Lung microvascular endothelial cell (primary cell): ENCODE results near the gene MREG. TPM values are rescaled to one million over a fixed set of nuclear protein-coding genes. Genes with fewer than 3 reads are reported as not detected.
A peak's percentile ranks its signal among the peaks of the same experiment; 100 is the strongest.
"Not testable (repeated sequence)": the region's sequence is repeated elsewhere in the genome, so short reads cannot be mapped to it uniquely, and the experiment has no call there.

ENCODE experiments used
- DNase-seq, 2 donors: peaks; one replicate each; pipeline versions ENCODE4 v3.0.0 to v3.0.0-alpha.2; 2010; ENCODE audit warnings: low read depth in 2 of 2
- total RNA-seq: library from RNA; depleted of rRNA; stranded (reverse); fragments of >200 nt; gene quantifications from 2 replicates; pipeline ENCODE4 v1.2.1, GENCODE V29; 2014

The MREG gene
- total RNA-seq, 1 donor from 2014 or later = 0.40 TPM

DNA sequence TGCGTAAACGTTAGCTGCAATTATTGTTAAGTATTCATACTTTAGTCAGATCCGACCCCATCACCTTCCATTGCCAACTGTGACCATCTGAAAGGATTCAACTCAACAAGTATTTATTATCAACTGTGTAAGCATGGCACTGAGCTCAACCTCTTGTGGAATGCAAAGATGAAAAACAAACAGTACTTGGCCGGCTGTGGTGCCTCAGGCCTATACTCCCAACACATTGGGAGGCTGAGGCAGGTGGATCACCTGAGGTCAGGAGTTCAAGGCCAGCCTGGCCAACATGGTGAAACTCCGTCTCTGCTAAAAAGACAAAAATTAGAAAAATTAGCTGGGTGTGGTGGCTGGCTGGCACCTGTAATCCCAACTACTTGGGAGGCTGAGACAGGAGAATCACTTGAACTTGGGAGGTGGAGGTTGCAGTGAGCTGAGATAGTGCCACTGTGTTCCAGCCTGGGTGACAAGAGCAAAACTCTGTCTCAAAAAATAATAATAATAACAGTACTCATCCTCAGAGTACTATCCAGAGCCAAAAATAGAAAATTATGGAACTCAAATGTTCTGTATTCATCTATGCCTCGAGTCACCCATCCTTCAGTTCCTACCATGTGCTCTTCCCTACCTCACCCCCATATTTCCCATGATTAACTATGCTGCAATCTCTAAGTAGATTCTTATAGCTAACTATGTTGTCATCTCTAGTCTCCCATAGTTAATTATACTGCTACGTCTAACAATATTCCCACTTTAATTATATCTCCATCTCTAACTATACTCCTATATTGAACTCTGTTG is 8.6 kb upstream of the MREG start:
- no peak for DNase-seq

DNA sequence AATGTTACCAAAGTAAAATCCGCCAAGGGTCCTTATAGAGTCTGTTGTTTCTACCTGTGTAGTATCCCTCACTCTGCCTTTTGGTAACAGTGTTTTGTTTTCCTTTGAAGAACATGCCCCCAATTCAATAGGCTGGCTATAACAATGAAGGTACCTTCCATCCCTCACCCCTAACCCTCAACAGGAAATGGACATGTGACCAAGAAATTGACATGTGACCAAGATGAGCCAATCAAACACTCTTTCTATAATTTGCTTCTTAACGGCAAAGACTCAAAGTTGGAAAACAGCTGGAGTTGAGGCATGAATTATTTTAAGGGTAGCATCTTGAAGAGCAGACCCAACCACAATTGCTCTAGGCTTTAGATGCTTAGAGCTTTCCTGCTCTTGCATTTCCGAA is 5.4 kb upstream of the MREG start:
- DNase-seq = no peak

DNA sequence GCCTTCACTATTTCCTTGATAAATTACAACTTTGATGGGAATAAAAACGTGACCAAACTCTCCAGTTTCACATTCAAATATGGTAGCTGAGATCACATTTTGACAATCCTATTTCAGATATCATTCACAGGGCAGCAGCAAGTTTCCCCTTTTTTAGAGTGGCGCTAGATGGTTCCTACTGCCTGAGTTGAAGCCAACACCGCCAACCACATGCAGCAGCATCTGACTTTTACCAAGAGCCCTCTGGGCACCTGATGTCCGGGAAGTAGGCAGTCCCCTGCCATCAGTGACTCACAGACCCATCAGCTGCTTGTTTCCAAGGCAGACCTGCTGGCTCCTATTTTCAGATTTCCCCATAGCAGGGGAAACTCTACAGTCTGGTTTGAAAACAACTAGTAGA is 4.0 kb upstream of the MREG start:
- DNase-seq = no peak

DNA sequence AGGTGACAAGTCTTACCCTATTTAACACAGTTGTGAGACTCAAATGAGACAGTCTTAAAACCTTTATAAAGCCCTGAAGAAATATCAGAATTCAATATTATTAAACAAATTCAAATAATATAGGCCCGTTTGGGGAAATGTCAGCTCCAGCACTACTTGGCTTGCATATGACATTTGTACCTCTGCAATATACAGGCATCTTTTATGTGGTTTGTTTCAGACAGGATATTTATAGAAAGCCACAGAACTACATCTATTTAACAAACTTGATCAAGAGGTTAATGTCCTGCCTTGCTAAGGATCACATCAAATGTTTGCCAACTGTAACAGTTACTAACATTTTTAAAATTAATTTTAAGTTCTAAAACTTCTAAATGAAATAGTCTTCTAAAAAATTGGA is 3.2 kb upstream of the MREG start:
- DNase-seq = no peak

DNA sequence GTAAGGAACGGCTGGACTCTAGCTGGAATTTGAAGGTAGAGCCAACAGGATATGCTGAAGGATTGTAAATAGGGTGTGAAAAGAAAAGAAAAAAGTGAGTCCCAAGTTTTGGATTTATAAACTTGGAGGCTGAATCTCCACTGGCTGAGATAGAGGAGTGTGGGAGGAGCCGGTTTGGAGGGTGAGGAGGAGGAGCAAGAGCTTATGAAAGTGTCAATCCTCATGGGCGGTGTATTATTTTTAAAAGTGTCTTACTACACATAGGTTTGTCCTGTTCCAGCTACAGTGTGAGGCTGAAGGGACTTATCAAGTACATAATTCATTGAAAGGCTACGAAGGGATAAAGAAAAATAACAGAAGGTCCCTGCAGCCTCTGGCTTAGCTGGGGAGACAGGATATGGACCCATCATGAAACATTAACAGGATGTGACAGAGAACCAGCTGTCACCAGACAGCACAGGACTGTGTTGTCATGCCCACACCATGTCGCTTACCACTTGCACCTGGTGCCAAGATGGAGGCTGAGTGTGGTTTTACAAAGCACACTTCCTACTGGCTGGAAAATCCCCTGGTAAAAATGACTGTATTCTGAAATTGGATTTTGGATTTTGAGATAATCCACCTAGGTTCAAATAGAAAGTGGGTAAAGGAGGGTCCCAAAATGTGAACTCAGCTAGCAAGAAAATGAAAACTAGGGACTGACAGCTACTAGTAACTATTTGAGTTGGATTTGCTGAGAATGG is 2.5 kb upstream of the MREG start:
- DNase-seq = peak in 1 of 2 donors; percentile 33

DNA sequence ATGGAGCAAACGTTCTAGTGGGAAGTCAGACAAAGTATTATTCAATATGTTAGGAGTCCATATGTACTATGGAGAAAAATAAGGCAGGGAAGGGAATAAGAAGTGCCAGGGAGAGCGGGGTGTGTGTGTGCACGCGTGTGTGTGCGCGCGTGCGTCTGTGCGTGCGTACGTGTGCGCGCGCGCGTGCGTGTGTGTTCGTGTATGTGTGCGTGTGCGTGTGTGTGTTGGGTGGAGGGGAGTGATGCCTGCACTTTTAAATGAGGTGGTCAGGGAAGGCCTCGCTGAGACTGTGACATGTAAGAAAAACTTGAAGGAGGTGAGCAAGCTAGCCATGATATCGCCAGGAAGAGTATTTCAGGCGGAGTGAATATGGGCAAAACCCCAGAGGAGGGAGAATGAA is 1.6 kb upstream of the MREG start:
- DNase-seq = no peak

DNA sequence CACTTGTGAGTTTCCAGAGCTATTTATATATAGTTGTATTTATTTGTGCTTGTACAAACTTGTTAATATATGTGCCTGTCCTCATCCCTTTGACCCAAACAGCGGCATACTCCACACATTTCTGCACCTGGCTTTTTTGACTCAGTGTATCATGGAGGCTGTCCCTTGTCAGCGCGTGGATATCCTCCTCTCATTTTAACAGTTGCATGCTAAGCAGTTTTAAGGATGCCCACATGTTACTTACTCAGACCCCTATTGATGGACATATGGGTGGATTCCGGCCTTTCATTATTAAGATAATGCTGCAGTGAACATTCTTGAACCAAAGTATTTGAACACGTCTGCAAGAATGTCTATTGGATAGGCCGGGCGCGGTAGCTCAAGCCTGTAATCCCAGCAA is 655 bp upstream of the MREG start:
- no peak for DNase-seq

DNA sequence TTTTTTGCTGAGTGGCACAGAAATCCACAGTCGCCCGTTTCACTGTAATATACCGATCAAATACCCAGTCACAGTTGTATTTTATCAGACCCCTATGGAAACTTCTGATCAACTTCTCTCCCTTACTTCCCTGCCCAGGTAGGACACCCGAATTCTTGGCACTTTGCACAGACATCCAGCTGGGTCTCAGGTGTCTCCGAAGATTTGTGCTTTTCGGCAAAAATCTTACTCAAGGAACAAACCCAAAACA is 596 bp downstream of the MREG start:
- no peak for DNase-seq

DNA sequence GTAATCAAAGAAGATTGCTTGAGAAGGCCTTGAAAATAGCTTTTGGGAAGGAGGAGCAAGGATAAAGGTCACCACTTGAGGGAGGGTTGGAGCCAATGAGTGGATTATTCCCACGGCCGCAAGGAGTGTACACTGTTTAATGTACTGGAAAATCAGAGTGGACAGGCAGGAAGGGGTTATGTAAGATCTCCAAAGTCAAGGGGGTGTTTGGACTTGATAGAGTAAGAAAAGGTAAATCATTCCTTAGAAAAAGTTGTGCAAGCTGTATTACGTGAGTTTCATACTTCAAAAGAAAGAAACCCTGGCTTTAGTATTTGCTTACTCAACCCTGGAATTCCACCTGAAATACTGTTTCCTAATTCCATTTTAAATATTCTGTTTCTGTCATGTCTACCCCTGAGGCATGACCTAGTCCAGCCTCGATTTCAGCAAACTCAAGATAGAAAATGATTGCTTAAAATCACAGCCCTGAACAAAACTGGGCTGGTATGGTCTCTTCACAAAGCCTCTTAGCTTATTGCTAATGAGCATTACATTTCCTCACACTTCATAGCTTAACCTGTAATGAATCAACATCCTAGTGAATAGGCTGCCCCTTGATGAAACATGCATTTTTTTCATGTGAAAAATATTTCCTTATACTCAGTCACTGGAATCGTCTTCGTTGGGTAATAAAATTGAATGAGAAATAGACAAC is 1.1 kb downstream of the MREG start:
- no peak for DNase-seq

DNA sequence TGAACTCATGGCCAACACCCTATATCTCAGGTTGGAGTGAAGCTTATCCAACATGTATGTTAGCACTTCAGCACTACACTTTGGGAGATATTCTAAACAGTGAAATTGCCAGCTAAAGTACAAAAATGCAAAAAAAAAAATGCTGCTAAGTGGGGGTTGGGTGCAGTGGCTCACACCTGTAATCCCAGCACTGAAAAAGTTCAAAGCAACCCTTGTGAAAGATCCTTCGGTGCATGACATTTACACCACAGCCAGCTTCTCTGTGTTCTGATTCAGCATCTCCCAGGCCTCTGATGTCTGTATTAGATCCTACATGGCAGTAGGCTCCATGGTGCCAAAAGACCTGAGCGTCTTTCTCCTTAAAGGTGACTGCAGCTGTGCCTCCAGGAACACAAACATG is 4.1 kb downstream of the MREG start:
- not testable (repeated sequence) for DNase-seq

DNA sequence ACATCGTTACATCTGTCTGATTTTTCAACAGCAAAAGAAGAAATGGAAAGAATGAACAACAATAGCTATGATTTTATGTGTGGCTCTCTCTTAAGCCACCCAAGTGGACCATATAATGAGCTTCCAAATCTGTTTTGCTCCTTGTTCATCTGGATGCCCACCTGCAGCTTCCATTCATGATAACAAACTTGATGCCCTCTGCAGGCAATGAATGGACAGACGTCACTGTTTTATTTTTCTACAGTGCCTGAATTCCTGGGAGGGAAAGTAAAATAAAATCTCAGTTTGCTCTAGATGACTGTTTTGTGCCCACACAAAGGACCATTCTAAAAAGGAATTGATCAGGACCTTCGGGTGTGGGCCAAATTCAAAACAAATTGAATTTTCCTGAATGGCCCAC is 5.0 kb downstream of the MREG start:
- no peak for DNase-seq

DNA sequence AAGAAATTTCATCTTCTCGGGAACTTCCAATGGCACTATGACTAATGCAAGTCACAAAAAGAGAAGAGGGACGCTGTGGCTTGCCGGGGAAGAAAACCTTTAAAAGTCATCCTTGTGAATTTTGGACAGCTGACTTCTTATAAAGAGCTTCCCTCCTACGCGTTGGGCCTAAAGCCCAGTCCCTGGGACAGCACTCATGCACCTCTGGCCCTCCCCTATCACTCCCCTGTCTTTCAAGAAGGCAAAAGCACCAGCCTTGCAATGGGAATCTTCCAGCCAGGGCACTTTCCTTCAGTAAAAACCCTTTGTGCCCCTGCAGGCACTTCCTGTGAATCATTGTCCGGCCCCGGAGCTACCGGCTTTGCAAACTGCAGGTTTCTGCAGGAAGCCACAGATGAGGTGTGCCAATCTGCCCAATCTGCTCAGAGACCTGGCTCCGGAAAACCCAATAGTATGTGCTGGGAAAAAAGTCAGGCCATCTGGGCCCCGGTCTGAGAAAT is 7.1 kb downstream of the MREG start:
- DNase-seq = peak; percentile 19 to 55

DNA sequence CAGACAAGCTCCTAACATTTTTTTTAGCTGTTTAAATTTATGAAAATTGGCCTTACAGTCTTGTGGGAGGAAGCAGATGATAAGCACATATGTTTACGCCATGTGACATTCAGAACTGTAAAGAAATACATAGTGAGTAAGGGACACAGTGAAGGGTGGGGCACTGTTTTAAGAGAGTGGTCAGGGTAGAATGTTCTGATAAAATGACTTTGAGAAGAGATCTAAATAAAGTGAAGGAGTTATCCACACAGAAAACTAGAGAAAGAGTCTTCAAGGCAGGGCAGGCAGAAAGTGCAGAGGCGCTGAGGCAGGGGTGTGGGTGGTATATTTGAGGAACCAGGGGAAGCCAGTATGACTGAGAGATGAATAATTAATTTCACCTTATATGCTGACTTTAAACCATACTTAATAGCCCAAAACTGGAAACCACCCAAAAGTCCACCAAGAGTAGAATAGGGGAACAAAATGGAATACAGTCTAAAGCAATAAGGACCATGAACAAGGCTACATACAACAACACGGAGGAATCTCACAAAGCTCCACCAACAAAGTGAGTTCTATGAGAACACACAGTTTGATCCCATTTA is 8.6 kb downstream of the MREG start:
- DNase-seq = no peak

DNA sequence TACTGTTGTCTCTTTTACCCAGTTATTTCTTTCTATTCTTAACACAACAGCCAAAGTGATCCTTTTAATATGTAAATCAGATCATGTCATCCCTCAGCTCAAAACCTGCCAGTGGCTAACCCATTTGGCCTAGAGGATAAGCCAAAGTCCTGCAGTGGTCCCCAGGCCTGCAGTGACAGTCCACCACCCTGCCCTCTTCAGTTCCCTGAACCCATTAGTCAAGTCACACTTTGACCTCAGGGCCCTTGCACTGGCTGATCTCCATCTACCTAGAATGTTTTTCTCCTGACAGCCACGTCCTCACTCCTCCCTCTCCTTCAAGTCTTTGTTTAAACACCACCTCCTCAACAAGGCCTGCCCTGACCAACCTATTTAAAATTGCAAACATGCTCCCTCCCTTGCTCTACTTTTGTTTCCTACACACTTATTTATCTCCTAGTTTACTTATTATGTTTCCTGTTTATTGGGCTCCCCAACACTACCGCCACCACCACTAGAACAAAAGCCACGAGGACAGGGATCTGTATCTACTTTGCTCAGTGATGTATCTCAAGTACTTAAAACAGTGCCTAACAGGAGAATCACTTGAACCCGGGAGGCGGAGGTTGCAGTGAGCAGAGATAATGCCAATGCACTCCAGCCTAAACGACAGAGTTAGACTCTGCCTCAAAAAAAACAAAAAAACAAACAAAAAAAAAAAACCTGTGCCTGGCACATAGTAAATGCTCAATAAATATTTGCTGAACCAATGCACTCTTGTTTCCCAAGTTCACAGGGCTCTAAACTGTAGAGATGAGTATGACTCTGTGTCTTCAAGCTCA is 9.3 kb downstream of the MREG start:
- no peak for DNase-seq

DNA sequence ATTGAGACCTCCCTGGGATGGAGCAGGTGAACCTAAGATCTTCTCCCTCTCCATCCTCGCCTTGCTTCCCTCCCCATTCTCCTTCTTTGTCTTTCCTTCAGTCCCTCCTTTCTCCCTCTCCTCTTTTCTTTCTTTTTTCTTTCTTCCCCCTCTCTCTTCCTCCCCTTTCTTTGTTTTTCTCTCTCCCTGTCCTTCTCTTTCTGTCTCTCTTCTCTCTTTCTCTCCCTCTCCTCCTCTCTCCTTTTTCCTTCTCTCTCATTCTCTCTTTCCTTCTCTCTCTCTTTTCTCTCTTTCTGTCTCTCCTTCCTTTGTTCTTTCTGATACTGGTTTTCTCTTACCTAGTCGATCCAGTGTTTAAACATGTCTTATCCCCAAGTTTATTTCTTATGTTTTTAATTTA is 10.7 kb downstream of the MREG start:
- DNase-seq = no peak

DNA sequence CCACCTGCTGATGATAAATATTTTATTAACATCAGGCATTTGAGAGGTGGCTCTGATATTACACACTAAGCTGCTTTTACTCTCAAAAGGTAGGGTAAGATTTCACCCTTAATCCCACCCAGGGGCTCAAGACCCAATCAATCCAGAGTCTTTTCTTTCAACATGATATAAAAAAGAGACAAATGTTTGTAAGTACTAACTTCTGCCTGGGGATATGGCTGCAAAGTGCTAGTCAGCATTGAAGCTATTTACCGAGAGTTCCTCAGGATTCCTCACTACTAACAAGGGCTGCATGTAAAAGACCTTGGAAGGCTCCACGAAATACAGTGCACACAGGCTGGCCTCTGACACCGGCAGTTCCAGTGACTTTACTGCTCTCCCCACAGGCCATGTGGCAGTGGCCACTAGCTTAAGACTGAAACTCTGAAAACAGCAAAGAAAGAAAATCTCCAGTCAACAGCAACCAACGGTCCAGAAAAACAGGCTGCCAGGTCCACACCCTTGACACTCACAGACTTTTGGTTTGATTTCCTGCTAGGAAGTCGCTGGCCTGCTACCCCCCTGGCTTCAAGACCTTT is 11.2 kb downstream of the MREG start:
- no peak for DNase-seq

DNA sequence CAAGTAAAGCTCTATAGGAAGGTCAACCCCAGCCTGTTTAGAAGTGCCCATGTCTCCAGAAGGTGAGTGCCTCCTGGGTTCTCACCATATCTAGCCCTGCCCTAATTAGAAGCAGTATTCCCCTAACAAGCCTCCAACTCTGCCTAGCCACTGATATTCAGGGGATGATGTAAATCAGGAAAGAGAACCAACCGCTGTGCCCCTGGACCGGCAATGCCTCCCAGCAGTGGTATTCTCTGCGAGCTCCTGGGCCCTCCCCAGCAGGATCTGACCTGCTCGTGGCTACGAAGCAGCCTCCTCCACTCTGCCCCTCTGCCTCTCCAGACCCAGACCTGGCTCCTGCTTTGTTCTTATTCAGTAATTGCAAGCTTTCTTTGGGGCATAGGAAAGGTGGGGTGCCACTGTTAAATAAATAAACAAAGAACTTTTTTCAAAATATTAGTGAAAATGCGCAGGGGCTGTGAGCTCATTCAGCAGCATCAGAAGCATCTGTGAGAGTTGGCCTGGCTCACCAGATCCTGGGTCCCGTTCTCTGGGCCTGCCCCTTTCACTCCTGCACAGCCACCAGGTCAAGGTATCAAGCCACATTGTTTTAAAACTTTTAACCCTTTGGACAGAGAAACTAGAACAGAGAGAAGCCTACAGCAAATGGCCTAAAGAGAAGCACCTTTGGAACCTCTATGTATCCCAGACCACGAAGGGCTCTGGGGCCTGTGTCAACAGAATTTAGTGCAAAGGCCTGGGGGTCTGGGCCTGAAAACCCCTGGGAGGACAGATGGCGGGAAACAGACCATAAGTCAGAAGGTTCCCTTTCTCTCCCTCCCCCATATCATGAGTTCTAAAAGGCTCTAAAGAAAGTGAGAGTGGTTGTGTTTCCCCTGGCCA is 11.9 kb downstream of the MREG start:
- DNase-seq = no peak

DNA sequence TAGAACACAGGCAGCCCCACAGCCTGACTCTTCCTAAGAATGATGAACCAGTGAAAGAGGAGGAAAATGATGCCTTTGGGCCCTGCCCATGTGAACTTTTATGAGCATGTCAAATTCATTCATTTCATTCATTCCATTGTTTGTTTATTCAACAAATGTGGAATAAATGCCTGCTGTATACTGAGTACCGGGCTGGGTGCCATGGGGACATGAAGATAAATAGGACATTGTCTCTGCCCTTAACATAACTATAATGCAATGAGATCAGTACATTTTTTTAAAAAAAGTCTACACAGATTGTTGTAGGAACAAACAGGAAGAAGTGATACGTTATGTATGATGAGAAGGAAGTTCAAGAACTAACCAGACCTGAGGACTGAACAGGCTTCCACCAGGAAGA is 14.7 kb downstream of the MREG start:
- peak; percentile 3 to 16 for DNase-seq

DNA sequence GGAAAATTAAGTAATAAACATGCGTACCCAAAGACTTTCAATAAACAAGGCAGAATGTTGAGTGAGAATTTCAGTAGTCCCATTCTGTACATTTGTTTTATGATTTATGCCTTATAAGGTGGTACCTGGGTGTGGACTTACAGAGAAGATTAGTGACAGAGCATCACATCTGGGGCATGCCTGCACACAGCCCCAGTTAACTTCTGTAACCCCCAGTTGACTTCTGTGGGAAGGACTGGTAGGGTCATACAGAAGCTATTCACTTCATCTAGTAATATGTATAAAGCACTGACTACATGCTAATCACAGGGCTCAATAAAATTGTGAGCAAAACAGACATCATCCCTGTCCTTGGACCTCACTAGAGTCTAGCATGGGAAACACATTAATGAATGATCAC is 16.1 kb downstream of the MREG start:
- no peak for DNase-seq

DNA sequence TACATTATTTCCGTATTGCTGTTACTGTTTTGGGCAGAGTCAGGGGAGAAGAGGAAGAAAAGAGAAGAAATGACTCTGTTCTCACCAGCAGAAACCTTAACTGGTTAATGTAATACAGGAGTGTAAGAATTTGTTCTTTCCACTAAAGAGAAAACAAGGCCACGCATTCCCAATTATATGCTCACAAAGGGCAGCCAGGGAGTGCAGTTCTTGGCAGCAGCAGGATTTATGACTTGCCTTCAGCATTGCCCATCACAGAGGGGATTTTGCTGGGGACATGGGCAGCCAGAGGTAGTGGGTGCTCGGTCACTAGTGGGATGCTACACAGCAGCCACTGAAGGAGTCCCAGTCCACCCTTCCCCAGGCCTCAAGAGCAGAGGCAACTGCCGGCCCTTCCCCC is 18.4 kb downstream of the MREG start:
- no peak for DNase-seq
